ENCODE data around the gene KCNN3.
A peak's percentile ranks its signal among the peaks of the same experiment; 100 is the strongest.

Gene KCNN3

GRCh38 chr1:154735804-154736168 is 134.3 kb downstream of the KCNN3 start:
- Histone ChIP-seq H3K9me3 (ENCODE audit: control insufficient read depth, insufficient read depth, low read depth, low read length) (no peaks in the 10 kb centered on the region), H3K4me1 (ENCODE audit: control insufficient read depth, insufficient read depth, low read length) (no peaks in the 10 kb centered on the region), H3K36me3 (ENCODE audit: control insufficient read depth in 2 of 2, insufficient read depth in 1 of 2, low read length in 2 of 2) (no peaks in the 10 kb centered on the region), H3K4me3 (ENCODE audit: low read depth, low read length) (no peak overlapping the region), H3K27ac (ENCODE audit: extremely low read depth, low read depth, low read length) (no peak overlapping the region)
- CTCF ChIA-PET: interaction anchor here (0.7 to 1.0 kb wide), 2 partner anchors 24 to 208 kb away, joined by 3 to 6 read pairs; no protein-coding TSS in a partner anchor
- POLR2A ChIA-PET: interaction anchor here (0.6 kb wide), 1 partner anchor 15 kb away, joined by 3 read pairs; no protein-coding TSS in a partner anchor
- TF ChIP-seq ZIC2 (tag by site-specific recombination; IDR thresholded peaks at IDR 0.05): 0 out of 2 replicates have a peak, but pooled peaks have one; percentile 3
- TF ChIP-seq ATF2 (tag by site-specific recombination; IDR thresholded peaks at IDR 0.05; ENCODE audit: low read depth): no peak

GRCh38 chr1:154735061-154735803 is 134.8 kb downstream of the KCNN3 start:
- TF ChIP-seq ZIC2 (tag by site-specific recombination; IDR thresholded peaks at IDR 0.05) (peak; percentile 70), ZBTB49 (tag by site-specific recombination; IDR thresholded peaks at IDR 0.05; ENCODE audit: low read depth) (no peak)
- H3K27ac ChIP-seq (ENCODE audit: extremely low read depth, low read depth, low read length): no peak overlapping the region
- POLR2A ChIA-PET: interaction anchor here (0.6 kb wide), 1 partner anchor 15 kb away, joined by 3 read pairs; no protein-coding TSS in a partner anchor
- H3K9me3 ChIP-seq (ENCODE audit: control insufficient read depth, insufficient read depth, low read depth, low read length): no peaks in the 10 kb centered on the region
- H3K4me1 ChIP-seq (ENCODE audit: control insufficient read depth, insufficient read depth, low read length): no peaks in the 10 kb centered on the region
- H3K4me3 ChIP-seq (ENCODE audit: low read depth, low read length): no peak overlapping the region
- H3K36me3 ChIP-seq (ENCODE audit: control insufficient read depth in 2 of 2, insufficient read depth in 1 of 2, low read length in 2 of 2): no peaks in the 10 kb centered on the region
- CTCF ChIA-PET: interaction anchor here (0.7 to 1.0 kb wide), 2 partner anchors 25 to 209 kb away, joined by 3 to 6 read pairs; no protein-coding TSS in a partner anchor

- CTCF ChIA-PET: interaction anchor here (0.7 to 0.8 kb wide), 2 partner anchors 15 to 64 kb away, joined by 3 to 4 read pairs; no protein-coding TSS in a partner anchor
- no peaks in the 10 kb centered on the region for H3K4me1 ChIP-seq (ENCODE audit: control insufficient read depth, insufficient read depth, low read length)
- POLR2A ChIA-PET: interaction anchor here (0.6 kb wide), 1 partner anchor 125 kb away, joined by 3 read pairs; no protein-coding TSS in a partner anchor
- H3K9me3 ChIP-seq (ENCODE audit: control insufficient read depth, insufficient read depth, low read depth, low read length): no peaks in the 10 kb centered on the region
- no peak overlapping the region for H3K27ac ChIP-seq (ENCODE audit: extremely low read depth, low read depth, low read length)
- TF ChIP-seq ZBTB11 (tag by site-specific recombination; conservative IDR thresholded peaks at IDR 0.05; ENCODE audit: low read depth) (no peak), ZNF629 (tag by site-specific recombination; IDR thresholded peaks at IDR 0.05) (no peak)
- no peak overlapping the region for H3K4me3 ChIP-seq (ENCODE audit: low read depth, low read length)
- no peaks in the 10 kb centered on the region for H3K36me3 ChIP-seq (ENCODE audit: control insufficient read depth in 2 of 2, insufficient read depth in 1 of 2, low read length in 2 of 2)
These were observed 136.5 kb downstream of the KCNN3 start for GRCh38 chr1:154733621-154734020.

GRCh38 chr1:154730986-154731489 is 139.0 kb downstream of the KCNN3 start:
- Histone ChIP-seq H3K4me3 (ENCODE audit: low read depth, low read length) (no peak overlapping the region), H3K36me3 (ENCODE audit: control insufficient read depth in 2 of 2, insufficient read depth in 1 of 2, low read length in 2 of 2) (no peaks in the 10 kb centered on the region), H3K9me3 (ENCODE audit: control insufficient read depth, insufficient read depth, low read depth, low read length) (no peaks in the 10 kb centered on the region), H3K27ac (ENCODE audit: extremely low read depth, low read depth, low read length) (no peak overlapping the region), H3K4me1 (ENCODE audit: control insufficient read depth, insufficient read depth, low read length) (no peaks in the 10 kb centered on the region)
- CTCF ChIA-PET: no interaction called here
- POLR2A ChIA-PET: no interaction called here
- TF ChIP-seq TSHZ1 (tag by site-specific recombination; IDR thresholded peaks at IDR 0.05; ENCODE audit: borderline replicate concordance) (no peak), PRDM4 (tag by site-specific recombination; IDR thresholded peaks at IDR 0.05) (no peak), ZNF521 (tag by site-specific recombination; IDR thresholded peaks at IDR 0.05) (no peak), ZNF221 (tag by site-specific recombination; IDR thresholded peaks at IDR 0.05; ENCODE audit: borderline replicate concordance) (no peak), TCF7L2 (IDR thresholded peaks at IDR 0.05; ENCODE audit: borderline replicate concordance, low read depth, low read length) (no peak), GLIS1 (tag by site-specific recombination; IDR thresholded peaks at IDR 0.05) (no peak)
